ENCODE data around the gene SUSD3. TPM values are rescaled to one million over a fixed set of nuclear protein-coding genes. Genes with fewer than 3 reads are reported as not detected.

SUSD3 gene
- total RNA-seq, 2 donors from 2014 or later, result 7.0 to 21.4 TPM

DNA sequence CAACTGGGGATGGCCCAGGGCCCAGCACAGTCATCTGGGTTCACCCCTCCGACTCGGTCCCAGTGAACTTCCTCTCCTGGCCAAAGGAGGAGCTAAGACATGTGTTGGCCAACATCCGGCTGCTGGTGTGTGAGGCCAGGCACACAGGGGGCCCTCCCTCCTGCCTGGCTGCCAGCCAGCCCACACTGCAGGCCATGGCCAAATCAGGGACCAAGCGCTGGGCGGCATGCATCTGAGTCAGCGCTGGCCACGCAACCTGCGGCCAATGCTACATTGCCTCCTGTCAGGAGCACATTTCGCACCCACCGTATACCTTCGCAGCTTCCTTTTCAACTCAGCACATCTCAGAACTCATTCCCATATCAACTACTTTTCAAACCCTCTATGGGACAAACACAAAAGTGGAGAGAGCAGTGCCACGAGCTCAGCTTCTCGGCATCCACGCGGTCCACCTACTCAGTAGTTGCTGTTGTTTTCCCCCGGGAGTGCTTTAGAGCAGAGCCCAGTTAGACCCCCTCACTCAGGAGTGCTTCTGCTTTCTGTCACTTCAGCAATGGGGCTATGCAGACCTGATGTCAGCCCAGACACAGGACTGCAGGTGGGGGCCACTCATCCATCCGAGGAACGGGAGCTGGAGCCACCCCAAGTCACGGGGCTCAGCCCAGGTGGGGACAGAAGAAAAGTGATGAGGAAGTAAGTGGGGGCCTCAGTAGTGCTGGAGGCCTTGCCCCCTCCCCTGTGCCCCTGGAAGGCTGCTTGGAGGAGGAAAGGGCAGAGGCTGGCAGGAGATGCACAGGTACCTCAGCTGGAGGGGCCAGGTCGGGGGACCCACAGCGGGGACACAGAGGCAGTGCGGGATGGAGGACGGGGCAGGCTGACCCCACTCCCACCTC, 61.7 kb downstream of the SUSD3 start:
- DNase-seq (ENCODE audit: low spot score) (peak; percentile 87), ATAC-seq (ENCODE audit: insufficient number of reproducible peaks, low FRiP score, low read depth) (peak; percentile 92)
- Histone ChIP-seq H3K9me3 (no peaks in the 10 kb centered on the region), H3K36me3 (peaks cover 41% of the 10 kb centered on the region), H3K4me1 (ENCODE audit: control insufficient read depth in 1 of 2, low read depth in 2 of 2) (peaks cover 19 to 31% of the 10 kb centered on the region in 2 donors), H3K27me3 (replicated peaks; ENCODE audit: insufficient read depth) (no peaks in the 10 kb centered on the region), H3K4me3 (peak overlapping the region; percentile 25), H3K27ac (peak overlapping the region; percentile 68 to 74)
- TF ChIP-seq, protein P1, sequence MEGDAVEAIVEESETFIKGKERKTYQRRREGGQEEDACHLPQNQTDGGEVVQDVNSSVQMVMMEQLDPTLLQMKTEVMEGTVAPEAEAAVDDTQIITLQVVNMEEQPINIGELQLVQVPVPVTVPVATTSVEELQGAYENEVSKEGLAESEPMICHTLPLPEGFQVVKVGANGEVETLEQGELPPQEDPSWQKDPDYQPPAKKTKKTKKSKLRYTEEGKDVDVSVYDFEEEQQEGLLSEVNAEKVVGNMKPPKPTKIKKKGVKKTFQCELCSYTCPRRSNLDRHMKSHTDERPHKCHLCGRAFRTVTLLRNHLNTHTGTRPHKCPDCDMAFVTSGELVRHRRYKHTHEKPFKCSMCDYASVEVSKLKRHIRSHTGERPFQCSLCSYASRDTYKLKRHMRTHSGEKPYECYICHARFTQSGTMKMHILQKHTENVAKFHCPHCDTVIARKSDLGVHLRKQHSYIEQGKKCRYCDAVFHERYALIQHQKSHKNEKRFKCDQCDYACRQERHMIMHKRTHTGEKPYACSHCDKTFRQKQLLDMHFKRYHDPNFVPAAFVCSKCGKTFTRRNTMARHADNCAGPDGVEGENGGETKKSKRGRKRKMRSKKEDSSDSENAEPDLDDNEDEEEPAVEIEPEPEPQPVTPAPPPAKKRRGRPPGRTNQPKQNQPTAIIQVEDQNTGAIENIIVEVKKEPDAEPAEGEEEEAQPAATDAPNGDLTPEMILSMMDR (IDR thresholded peaks at IDR 0.05), result peak; percentile 68

DNA sequence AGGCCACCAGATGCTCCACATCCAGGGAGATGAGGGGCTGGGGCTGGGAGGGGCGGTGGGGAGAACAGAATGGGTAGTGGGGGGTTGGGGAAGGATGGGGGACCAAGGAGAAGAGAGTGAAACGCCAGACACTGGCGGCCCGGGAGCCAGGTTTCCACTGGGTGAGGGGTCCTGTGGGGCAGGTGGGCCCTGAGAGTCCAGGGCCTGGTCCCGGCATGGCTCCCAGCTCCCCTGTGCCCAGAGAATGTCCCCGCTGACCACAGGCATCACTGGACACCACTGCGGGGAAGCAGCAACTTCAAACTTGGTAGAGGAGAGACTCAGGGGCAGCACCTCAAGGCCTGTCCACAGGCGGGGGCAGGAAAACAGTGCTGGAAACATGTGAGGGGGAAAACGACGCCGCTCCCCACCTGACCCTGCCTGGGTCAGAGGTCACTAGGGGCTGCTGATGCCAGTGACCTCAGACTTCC, 62.4 kb downstream of the SUSD3 start:
- TF ChIP-seq, protein P1 (IDR thresholded peaks at IDR 0.05), result no peak
- no peaks in the 10 kb centered on the region for H3K9me3 ChIP-seq
- H3K27me3 ChIP-seq (replicated peaks; ENCODE audit: insufficient read depth), result no peaks in the 10 kb centered on the region
- DNase-seq (ENCODE audit: low spot score) (no peak), ATAC-seq (ENCODE audit: insufficient number of reproducible peaks, low FRiP score, low read depth) (no peak)
- H3K36me3 ChIP-seq, result peaks cover 46% of the 10 kb centered on the region
- H3K4me3 ChIP-seq, result no peak overlapping the region
- H3K4me1 ChIP-seq (ENCODE audit: control insufficient read depth in 1 of 2, low read depth in 2 of 2), result peaks cover 20 to 34% of the 10 kb centered on the region in 2 donors
- peak overlapping the region; percentile 68 to 74 for H3K27ac ChIP-seq

DNA sequence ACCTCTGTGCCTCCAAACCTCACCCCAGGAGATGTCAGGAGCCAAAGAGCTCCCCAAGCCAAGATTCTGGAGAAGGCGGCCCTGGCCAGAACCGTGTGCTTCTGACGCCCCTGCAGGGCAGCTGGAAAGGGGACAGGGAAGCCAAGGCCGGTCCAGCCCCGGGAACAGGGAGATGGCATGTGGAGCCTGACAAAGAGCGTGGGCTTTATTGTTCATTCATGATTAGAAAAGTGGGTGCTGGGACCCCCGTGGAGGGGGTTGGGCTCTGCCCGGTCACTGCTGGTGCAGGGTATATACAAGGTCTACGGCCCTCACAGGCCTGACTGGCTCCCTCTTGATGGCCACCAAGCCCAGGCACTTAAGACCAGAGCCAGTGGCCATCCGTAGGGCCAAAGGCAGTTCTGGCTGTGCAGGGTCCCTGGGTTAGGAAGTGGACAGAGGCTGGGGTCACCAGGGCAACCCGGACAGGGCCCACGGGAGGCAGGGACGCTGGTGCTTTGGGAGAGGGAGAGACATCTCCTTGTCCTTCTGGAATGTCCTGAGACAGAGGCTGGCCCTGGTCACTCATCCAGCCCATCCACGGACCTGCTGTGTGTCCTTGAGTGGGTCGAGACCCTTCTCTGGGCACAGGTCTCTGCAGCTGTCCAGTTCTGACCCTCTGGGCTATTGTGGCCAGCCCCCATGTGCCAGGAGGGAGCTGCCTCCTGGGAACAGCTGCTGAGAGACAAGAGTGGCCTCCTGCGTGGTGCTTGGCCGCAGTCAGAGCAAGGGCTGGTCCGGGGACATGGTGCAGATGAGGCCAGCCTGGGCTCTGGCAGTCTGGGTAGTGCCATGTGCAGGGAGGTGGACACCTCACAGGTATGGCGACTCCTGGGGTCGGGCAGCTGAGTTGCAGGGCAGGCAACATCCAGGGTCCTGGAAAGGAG, 63.1 kb downstream of the SUSD3 start:
- Histone ChIP-seq H3K27me3 (replicated peaks; ENCODE audit: insufficient read depth) (no peaks in the 10 kb centered on the region), H3K36me3 (peaks cover 46% of the 10 kb centered on the region), H3K27ac (peak overlapping the region in 1 of 2 donors; percentile 68), H3K9me3 (no peaks in the 10 kb centered on the region), H3K4me3 (no peak overlapping the region), H3K4me1 (ENCODE audit: control insufficient read depth in 1 of 2, low read depth in 2 of 2) (peaks cover 22 to 34% of the 10 kb centered on the region in 2 donors)
- TF ChIP-seq, protein P1 (IDR thresholded peaks at IDR 0.05), result no peak
- ATAC-seq (ENCODE audit: insufficient number of reproducible peaks, low FRiP score, low read depth) (no peak), DNase-seq (ENCODE audit: low spot score) (peak; percentile 1)

DNA sequence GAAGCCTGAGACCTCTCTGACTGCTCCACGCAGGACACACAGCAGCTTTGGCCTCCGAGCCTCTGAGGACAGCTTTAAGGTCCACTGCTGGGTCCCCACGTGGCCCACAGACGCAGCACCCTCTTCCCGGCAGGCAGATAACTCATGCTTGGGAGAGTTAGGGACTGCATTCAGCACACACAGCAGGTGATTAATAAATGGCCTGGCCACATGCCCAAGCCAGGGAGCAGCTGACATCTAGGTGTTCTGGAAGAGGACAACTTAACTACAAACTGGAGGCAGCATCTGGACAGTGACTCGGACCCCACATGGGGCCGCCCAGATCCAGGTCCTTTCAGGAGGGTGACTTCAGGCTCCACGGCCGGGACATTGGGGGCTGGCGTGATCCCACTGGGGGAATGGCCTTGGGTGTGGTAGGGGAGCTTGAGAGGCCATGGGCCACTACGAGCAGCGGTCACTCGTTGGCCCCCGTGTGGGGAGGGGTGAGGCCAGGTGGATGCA, 64.3 kb downstream of the SUSD3 start:
- no peak for DNase-seq (ENCODE audit: low spot score)
- H3K4me1 ChIP-seq (ENCODE audit: control insufficient read depth in 1 of 2, low read depth in 2 of 2), result peaks cover 33 to 45% of the 10 kb centered on the region in 2 donors
- no peak for ATAC-seq (ENCODE audit: insufficient number of reproducible peaks, low FRiP score, low read depth)
- no peaks in the 10 kb centered on the region for H3K27me3 ChIP-seq (replicated peaks; ENCODE audit: insufficient read depth)
- H3K9me3 ChIP-seq, result no peaks in the 10 kb centered on the region
- no peak overlapping the region for H3K27ac ChIP-seq
- peaks cover 46% of the 10 kb centered on the region for H3K36me3 ChIP-seq
- TF ChIP-seq, protein P1 (IDR thresholded peaks at IDR 0.05), result no peak
- no peak overlapping the region for H3K4me3 ChIP-seq
